SU-DHL-6 (cell line): Measurements from ENCODE around the gene DDR2.

Source experiments
- H2AFZ ChIP-seq: fragments of 200-600 bp; sonication (generic); 2 replicates; pipeline ENCODE4 v1.6.1; 2014; ENCODE audit warnings: low read depth, mild to moderate bottlenecking, moderate library complexity, mixed read lengths, antibody characterized with exemption, low read length; ENCODE audit not compliant: severe bottlenecking
- H3F3A ChIP-seq: fragments of 200-600 bp; shearing (Covaris generic); 2 replicates; pipeline ENCODE4 v1.6.0; 2016; ENCODE audit warnings: antibody characterized with exemption, mild to moderate bottlenecking; ENCODE audit not compliant: insufficient read depth
- H3K27ac ChIP-seq: fragments of 200-600 bp; sonication (generic); 2 replicates; pipeline ENCODE4 v1.5.1; 2016; ENCODE audit warnings: low read depth, mild to moderate bottlenecking, low read length, moderate library complexity, mixed read lengths
- H3K27me3 ChIP-seq: fragments of 200-600 bp; sonication (generic), shearing (Covaris generic); 2 replicates; pipeline ENCODE4 v1.6.0; 2014; ENCODE audit warnings: mild to moderate bottlenecking, low read length
- H3K36me3 ChIP-seq: fragments of 200-600 bp; sonication (generic); 2 replicates; pipeline ENCODE4 v1.6.1; 2014; ENCODE audit warnings: mild to moderate bottlenecking, low read length, mixed read lengths
- H3K4me2 ChIP-seq: fragments of 300-600, 200-600 bp; shearing (Covaris generic), sonication (generic); 2 replicates; pipeline ENCODE4 v1.6.0; 2014; ENCODE audit warnings: low read length, low read depth, mild to moderate bottlenecking; ENCODE audit not compliant: poor library complexity, severe bottlenecking
- H3K4me3 ChIP-seq: fragments of 200-600 bp; sonication (generic); 2 replicates; pipeline ENCODE4 v1.5.1; 2014; ENCODE audit warnings: antibody characterized with exemption, low read length, mild to moderate bottlenecking, mixed read lengths; ENCODE audit not compliant: insufficient read depth, poor library complexity, severe bottlenecking
- H3K79me2 ChIP-seq: fragments of 200-600 bp; sonication (generic); 2 replicates; pipeline ENCODE4 v1.6.1; 2014; ENCODE audit warnings: mild to moderate bottlenecking, low read length, moderate library complexity; ENCODE audit not compliant: insufficient read depth
- H3K9ac ChIP-seq: fragments of 200-600 bp; sonication (generic); 2 replicates; pipeline ENCODE4 v1.7.0; 2014; ENCODE audit warnings: mild to moderate bottlenecking, low read length
- H3K9me2 ChIP-seq: fragments of 200-600 bp; sonication (generic); replicated peaks from 2 replicates; pipeline ENCODE4 v1.6.1; 2014; ENCODE audit warnings: low read length; ENCODE audit not compliant: insufficient read depth
- H3K9me3 ChIP-seq: fragments of 200-600 bp; sonication (generic); 2 replicates; pipeline ENCODE4 v1.6.1; 2014; ENCODE audit warnings: low read length, mixed read lengths; ENCODE audit not compliant: insufficient read depth
- H4K20me1 ChIP-seq: fragments of 200-600 bp; sonication (generic); 2 replicates; pipeline ENCODE4 v1.6.1; 2014; ENCODE audit warnings: low read depth, mild to moderate bottlenecking, antibody characterized with exemption, low read length, moderate library complexity, mixed read lengths
- EZH2phosphoT487 ChIP-seq: fragments of 200-600 bp; sonication (generic), shearing (Covaris generic); conservative IDR thresholded peaks from 2 replicates; pipeline ENCODE4 v1.6.1; 2018; ENCODE audit warnings: mild to moderate bottlenecking, antibody characterized with exemption, low read length, moderate library complexity, mixed read lengths
- TF ChIP-seq, protein P1 (sequence below): fragments of 200-600 bp; sonication (generic); IDR thresholded peaks from one replicate; pipeline ENCODE4 v1.5.1; 2017; ENCODE audit warnings: antibody characterized with exemption, mild to moderate bottlenecking, low read length, moderate library complexity; ENCODE audit not compliant: insufficient read depth, poor library complexity, severe bottlenecking

DDR2 gene

GRCh38 chr1:162677607-162678371 is 45.5 kb downstream of the DDR2 start:
- H3K4me2 ChIP-seq, result peak overlapping the region; percentile 9
- no peak overlapping the region for H3K9ac ChIP-seq
- no peaks in the 10 kb centered on the region for H3F3A ChIP-seq
- no peaks in the 10 kb centered on the region for H3K9me2 ChIP-seq
- H3K27ac ChIP-seq, result no peak overlapping the region
- H3K4me3 ChIP-seq, result no peak overlapping the region
- H4K20me1 ChIP-seq, result no peaks in the 10 kb centered on the region
- no peak overlapping the region for H2AFZ ChIP-seq
- H3K9me3 ChIP-seq, result no peaks in the 10 kb centered on the region
- H3K36me3 ChIP-seq, result no peaks in the 10 kb centered on the region
- H3K27me3 ChIP-seq, result no peaks in the 10 kb centered on the region
- no peaks in the 10 kb centered on the region for H3K79me2 ChIP-seq
- no peak for TF ChIP-seq EZH2phosphoT487
- TF ChIP-seq, protein P1, sequence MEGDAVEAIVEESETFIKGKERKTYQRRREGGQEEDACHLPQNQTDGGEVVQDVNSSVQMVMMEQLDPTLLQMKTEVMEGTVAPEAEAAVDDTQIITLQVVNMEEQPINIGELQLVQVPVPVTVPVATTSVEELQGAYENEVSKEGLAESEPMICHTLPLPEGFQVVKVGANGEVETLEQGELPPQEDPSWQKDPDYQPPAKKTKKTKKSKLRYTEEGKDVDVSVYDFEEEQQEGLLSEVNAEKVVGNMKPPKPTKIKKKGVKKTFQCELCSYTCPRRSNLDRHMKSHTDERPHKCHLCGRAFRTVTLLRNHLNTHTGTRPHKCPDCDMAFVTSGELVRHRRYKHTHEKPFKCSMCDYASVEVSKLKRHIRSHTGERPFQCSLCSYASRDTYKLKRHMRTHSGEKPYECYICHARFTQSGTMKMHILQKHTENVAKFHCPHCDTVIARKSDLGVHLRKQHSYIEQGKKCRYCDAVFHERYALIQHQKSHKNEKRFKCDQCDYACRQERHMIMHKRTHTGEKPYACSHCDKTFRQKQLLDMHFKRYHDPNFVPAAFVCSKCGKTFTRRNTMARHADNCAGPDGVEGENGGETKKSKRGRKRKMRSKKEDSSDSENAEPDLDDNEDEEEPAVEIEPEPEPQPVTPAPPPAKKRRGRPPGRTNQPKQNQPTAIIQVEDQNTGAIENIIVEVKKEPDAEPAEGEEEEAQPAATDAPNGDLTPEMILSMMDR, result no peak

GRCh38 chr1:162678439-162678838 is 46.2 kb downstream of the DDR2 start:
- no peaks in the 10 kb centered on the region for H3K27me3 ChIP-seq
- no peaks in the 10 kb centered on the region for H4K20me1 ChIP-seq
- H3K36me3 ChIP-seq, result no peaks in the 10 kb centered on the region
- H3K27ac ChIP-seq, result no peak overlapping the region
- H3K79me2 ChIP-seq, result no peaks in the 10 kb centered on the region
- no peak overlapping the region for H3K9ac ChIP-seq
- no peak overlapping the region for H2AFZ ChIP-seq
- H3K9me3 ChIP-seq, result no peaks in the 10 kb centered on the region
- TF ChIP-seq, protein P1, result no peak
- TF ChIP-seq EZH2phosphoT487, result no peak
- no peaks in the 10 kb centered on the region for H3F3A ChIP-seq
- H3K4me2 ChIP-seq, result no peak overlapping the region
- no peak overlapping the region for H3K4me3 ChIP-seq
- H3K9me2 ChIP-seq, result no peaks in the 10 kb centered on the region

DNA sequence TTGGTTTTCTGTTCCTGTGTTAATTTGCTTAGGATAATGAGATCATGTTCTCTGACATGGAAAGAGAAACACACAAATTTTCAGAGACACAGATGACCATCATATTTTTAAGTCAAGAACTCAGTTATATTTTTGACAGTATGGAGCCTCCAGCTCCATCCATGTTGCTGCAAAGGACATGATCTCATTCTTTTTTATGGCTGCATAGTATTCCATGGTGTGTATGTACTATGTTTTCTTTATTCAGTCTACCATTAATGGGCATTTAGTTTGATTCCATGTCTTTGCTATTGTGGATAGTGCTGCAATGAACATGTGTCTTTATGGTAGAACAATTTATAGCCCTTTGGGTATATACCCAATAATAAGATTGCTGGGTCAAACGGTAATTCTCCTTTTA is 47.0 kb downstream of the DDR2 start:
- Histone ChIP-seq H3K4me3 (no peak overlapping the region), H3K9ac (no peak overlapping the region), H3K27ac (no peak overlapping the region), H2AFZ (no peak overlapping the region), H3F3A (no peaks in the 10 kb centered on the region), H3K9me2 (no peaks in the 10 kb centered on the region), H3K27me3 (no peaks in the 10 kb centered on the region), H4K20me1 (no peaks in the 10 kb centered on the region), H3K79me2 (no peaks in the 10 kb centered on the region), H3K9me3 (no peaks in the 10 kb centered on the region), H3K4me2 (no peak overlapping the region), H3K36me3 (no peaks in the 10 kb centered on the region)
- no peak for TF ChIP-seq EZH2phosphoT487
- TF ChIP-seq, protein P1, result no peak
